Measurements from ENCODE around the gene ARHGEF18.
A peak's percentile ranks its signal among the peaks of the same experiment; 100 is the strongest.
"Not testable (repeated sequence)": the region's sequence is repeated elsewhere in the genome, so short reads cannot be mapped to it uniquely, and the experiment has no call there.

The ARHGEF18 gene

DNA sequence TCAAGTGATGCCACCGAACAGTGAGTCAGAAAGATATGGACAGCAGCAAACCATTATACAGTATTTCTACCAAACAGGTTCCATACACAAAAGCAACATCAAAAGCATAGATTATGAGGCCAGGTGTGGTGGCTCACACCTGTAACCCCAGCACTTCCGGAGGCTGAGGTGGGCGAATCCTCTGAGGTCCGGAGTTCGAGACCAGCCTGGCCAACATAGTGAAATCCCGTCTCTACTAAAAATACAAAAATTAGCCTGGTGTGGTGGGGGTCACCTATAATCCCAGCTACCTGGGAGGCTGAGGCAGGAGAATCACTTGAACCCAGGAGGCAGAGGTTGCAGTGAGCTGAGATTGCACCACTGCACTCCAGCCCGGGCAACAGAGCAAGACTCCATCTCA is 1.7 kb upstream of the ARHGEF18 start:
- DNase-seq (ENCODE audit: low read depth), result not testable (repeated sequence)

- no peak for DNase-seq (ENCODE audit: low read depth)
Observed at GRCh38 chr19:7349231-7349591, 474 bp downstream of the ARHGEF18 start.

DNA sequence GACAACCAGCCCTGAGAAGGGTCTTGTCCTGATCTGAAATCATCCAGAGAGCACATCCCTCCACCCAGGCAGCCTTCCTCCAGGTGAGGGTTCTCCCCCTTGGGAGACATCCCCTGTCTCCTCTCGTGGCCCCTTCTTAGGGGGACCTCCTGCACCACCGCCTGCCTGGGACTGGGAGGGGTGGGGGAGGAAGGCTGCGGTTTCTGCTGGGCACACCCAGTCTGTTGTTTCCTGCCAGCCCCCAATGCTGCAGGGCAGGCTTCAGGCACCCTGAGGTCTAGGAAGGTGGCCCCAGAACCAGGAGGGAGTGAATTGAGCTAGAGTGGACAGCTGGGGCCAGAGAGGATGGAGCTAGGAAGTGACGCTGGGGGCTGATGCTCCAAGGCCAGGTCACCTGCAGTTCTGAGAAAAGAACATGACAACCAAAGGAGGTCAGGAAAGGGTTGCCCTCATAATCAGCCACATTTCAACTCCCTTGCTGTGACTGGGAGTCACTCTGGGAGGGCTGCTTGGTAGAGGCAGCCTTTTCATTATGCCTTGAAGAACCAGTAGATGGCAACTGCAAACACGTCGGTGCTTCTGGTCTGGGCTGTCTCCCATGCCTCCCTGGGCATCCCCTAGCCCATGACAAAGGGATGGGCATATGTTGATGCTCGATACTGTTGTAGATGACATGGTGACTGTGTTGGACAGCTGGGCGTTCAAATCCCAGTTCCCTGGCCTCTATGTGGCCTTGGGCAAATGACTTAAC is 1.4 kb downstream of the ARHGEF18 start:
- DNase-seq (ENCODE audit: low read depth), result no peak

- no peak for DNase-seq (ENCODE audit: low read depth)
Observed at GRCh38 chr19:7351861-7352260, 3.1 kb downstream of the ARHGEF18 start.

DNA sequence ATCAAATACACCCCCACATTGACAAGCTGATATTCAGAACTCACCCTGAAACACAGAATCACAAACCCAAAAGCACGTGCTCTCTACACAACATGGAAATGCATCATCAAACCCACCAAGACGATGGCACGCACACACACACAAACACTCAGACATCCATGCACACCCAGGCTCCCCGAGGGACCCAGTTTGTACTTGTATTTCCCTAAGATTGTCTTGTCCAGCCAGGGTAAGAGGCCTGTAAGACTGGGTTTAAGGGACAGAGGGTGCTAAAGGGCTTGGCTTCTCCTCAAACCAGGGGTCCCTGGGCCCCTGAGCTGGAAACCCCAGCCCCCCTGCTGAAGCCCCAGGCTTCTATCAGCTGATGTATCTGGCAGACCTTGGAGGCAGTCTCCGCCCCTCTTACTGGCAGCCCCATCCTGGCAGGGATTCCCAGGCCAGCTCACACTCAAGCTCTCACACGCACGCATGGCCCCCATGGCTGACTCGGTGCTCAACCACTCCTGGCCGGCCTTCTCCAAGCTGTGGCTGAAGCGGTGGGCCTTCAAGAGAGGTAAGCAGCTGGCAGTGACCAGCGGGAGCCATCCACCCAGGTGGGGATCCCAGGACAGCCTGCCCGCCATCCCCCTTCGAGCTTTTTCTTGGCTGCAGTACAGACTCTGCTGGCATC is 6.5 kb downstream of the ARHGEF18 start:
- DNase-seq (ENCODE audit: low read depth), result peak; percentile 16

DNA sequence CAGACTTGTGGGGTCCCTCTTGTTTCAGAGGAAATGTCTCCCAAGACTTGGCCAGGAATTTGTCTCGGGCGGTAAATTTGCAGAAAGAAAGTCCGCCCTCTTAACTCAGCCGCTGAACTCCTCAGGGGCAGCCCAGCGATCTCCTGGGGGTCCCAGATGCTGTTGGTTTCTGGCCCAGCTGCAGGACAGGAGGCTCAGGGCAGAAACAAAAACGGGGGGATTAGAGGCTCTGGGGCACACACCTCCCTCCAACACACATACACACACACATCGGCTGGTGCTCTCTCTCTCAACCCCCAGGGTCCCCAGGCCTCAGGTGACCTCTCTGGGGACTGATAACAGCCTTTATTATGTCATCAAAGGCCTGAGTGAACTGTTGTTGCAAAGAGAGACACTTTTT is 7.1 kb downstream of the ARHGEF18 start:
- DNase-seq (ENCODE audit: low read depth), result no peak

GRCh38 chr19:7356899-7357627 is 8.3 kb downstream of the ARHGEF18 start:
- no peak for DNase-seq (ENCODE audit: low read depth)

- DNase-seq (ENCODE audit: low read depth), result no peak
Observed at GRCh38 chr19:7358102-7358597, 9.4 kb downstream of the ARHGEF18 start.

GRCh38 chr19:7360393-7360984 is 11.8 kb downstream of the ARHGEF18 start:
- peak; percentile 15 for DNase-seq (ENCODE audit: low read depth)

DNA sequence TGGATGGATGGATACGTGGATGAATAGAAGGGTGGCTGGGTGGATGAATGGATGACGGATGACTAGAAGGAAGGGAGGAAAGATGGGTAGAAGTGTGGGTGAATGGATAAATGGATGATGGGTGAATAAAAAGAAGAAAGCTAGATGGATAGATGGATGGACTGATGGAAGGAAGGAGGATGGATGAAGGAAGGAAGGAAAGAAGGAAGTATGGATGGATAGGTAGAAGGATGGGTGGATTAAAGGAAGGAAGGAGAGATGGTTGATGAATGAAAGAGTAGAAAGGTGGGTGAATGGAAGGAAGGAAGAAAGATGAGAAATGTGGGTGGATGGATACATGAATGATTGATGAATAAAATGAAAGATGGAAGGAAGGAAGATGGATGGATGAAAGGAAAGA is 14.5 kb downstream of the ARHGEF18 start:
- no peak for DNase-seq (ENCODE audit: low read depth)

DNA sequence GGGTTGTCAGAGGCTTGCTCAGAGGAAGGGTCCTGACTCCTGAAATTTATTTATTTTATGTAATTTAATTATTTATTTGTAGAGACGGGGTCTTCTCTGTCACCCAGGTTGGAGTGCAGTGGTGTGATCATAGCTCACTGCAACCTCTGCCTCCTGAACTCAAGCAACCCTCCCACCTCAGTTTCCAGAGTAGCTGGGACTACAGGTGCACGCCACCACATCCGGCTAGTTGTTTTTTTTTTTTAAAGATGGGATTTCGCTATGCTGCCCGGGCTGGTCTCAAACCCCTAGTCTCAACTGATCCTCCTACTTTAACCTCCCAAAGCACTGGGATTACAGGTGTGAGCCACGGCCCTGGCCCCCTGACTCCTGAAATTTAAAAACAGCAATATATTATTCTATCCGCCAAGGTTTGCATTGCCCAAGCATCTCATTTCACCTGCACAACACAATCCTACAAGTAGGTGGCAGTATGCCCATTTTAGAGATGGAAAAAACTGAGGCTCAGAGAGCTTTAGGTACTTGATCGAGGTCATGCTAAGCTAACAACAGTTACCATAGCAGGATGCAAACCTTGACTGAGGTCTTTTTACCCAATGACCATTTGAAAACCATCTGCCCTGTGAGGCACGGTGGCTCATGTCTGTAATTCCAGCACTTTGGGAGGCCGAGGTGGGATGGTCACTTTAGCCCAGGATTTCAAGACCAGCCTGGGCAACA is 18.1 kb downstream of the ARHGEF18 start:
- peak; percentile 46 for DNase-seq (ENCODE audit: low read depth)

GRCh38 chr19:7368456-7368855 is 19.7 kb downstream of the ARHGEF18 start:
- no peak for DNase-seq (ENCODE audit: low read depth)

- peak; percentile 68 for DNase-seq (ENCODE audit: low read depth)
Observed at GRCh38 chr19:7368866-7369265, 20.1 kb downstream of the ARHGEF18 start.

GRCh38 chr19:7370546-7370945 is 21.8 kb downstream of the ARHGEF18 start:
- no peak for DNase-seq (ENCODE audit: low read depth)

GRCh38 chr19:7371001-7371400 is 22.3 kb downstream of the ARHGEF18 start:
- DNase-seq (ENCODE audit: low read depth), result no peak

GRCh38 chr19:7372810-7373209 is 24.1 kb downstream of the ARHGEF18 start:
- DNase-seq (ENCODE audit: low read depth), result no peak

GRCh38 chr19:7373862-7374261 is 25.1 kb downstream of the ARHGEF18 start:
- DNase-seq (ENCODE audit: low read depth), result peak; percentile 35

DNA sequence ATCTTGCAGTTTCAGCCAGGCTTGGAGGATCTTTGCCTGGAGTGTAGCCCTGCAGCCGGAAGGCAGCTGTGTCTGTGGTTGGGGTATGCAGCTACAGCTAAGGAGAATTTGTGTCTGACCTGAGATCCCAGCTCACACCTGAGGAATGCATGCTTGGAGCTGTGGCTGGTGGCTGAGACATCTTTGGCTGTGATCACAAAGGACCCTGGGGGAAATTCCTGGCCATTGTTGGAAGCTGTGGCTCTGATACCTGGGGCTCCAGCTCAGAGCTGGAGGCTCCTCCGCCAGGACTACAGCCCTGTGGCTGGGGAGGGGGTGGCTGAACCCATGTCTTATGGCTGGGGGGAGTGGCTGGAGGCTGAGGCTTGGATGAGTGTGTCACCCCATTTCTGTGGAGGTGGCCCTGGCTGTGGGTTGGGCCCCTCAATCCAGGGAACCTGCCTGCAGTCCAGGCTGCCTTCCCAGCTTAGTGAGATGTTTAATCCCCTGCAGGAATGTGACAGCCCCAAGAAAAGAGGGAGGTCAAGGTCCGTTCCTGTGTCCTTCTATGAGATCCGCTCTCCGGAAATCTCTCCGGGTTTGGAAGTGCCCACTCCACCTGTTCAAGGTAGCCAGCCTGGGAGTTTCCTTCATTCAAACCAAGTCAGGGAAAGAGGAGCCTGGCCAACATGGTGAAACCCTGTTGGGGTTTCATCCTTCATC is 27.6 kb downstream of the ARHGEF18 start:
- DNase-seq (ENCODE audit: low read depth), result no peak

DNA sequence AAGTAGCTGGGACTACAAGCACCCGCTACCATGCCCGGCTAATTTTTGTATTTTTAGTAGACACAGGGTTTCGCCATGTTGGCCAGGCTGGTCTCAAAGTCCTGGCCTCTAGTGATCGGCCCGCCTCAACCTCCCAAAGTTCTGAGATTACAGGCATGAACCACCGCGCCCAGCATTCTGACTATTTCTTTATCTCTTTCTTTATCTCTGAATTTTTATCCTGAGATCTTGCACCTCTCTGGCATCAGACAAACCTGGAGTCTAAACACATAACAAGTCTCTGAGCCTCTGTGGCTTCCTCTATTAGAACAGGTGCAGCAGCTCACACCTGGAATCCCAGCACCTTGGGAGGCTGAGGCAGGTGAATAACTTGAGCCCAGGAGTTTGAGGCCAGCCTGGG is 28.5 kb downstream of the ARHGEF18 start:
- DNase-seq (ENCODE audit: low read depth), result no peak

DNA sequence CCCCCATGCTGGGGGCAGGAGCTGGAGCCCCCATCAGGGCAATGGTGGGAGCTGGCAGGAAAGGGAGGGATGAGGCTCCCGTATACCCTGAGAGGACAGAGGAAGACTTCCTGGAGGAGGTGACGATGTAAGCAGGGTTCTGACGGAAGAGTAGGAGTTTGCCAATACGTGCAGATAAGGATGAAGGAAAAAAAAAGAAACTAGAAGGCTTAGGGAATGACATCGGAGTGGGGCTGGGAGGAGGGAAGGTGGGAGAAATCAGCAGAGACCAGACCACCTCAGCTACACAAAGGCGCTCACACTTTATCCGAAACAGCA is 32.3 kb downstream of the ARHGEF18 start:
- DNase-seq (ENCODE audit: low read depth), result no peak

DNA sequence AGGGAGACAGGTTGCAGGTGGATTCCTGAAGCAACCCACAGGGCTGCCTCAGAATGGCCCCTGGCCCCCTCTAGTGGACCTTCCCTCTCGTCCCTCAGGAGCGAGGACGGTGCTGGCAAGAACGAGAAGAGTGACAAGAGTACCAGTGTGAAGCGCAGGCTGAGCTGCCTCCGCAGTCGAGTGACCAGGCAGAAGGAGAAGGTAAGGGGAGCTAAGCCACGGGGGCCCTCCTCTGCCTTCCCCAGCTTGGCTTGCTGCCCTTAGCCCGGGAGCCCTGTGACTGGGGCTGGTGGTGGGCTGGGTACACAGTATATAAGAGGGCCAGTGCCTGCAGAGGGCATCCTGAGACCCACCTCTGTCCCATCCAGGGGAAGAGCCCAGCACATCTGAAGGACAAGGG is 34.0 kb downstream of the ARHGEF18 start:
- no peak for DNase-seq (ENCODE audit: low read depth)

Data from iris pigment epithelial cell (primary cell).